Prostate gland (tissue), 2 donors: ENCODE measurements around the gene AIFM2. TPM values are rescaled to one million over a fixed set of nuclear protein-coding genes. Genes with fewer than 3 reads are reported as not detected.
A peak's percentile ranks its signal among the peaks of the same experiment; 100 is the strongest.

Source experiments
- DNase-seq: peaks from one replicate; pipeline ENCODE4 v3.0.0-alpha.2; 2019; ENCODE audit warnings: low spot score
- H3K27ac ChIP-seq, 2 donors: fragments of 200-600 bp; sonication (generic); 2 replicates each; pipeline ENCODE4 v1.5.1; 2017 to 2019
- H3K27me3 ChIP-seq: fragments of 200-600 bp; sonication (generic); replicated peaks from 2 replicates; pipeline ENCODE4 v1.5.1; 2019; ENCODE audit not compliant: insufficient read depth
- H3K36me3 ChIP-seq, 2 donors: fragments of 200-600 bp; sonication (generic); 1 replicate in 1 of 2; 2 replicates in 1 of 2; pipeline versions ENCODE4 v1.5.1 to v1.8.1; 2017 to 2019
- H3K4me1 ChIP-seq: fragments of 200-600 bp; sonication (generic); replicated peaks from 2 replicates; pipeline ENCODE4 v1.5.1; 2019
- H3K4me3 ChIP-seq, 2 donors: fragments of 200-600 bp; sonication (generic); 2 replicates each; pipeline ENCODE4 v1.5.1; 2017 to 2019
- H3K9me3 ChIP-seq: fragments of 200-600 bp; sonication (generic); 2 replicates; pipeline ENCODE4 v1.5.1; 2017
- POLR2A ChIP-seq: fragments of 450-650 bp; IDR thresholded peaks from one replicate; pipeline ENCODE4 v1.6.1; 2016; ENCODE audit warnings: antibody characterized with exemption, mild to moderate bottlenecking
- POLR2AphosphoS5 ChIP-seq: sonication (generic); formaldehyde crosslinking; IDR thresholded peaks from one replicate; pipeline ENCODE4 v1.6.1; 2017; ENCODE audit warnings: antibody characterized with exemption
- WGBS: methylation state at CpG from one replicate; pipeline ENCODE4 v1.1.5; 2018; 5-methylcytosine and 5-hydroxymethylcytosine counted together
- intact Hi-C: fragments of 100-400 bp; cut with DNase I; formaldehyde crosslinking; loops from one replicate; pipeline ENCODE4 v1.14.2; 2022
- total RNA-seq, 2 donors: library from RNA; depleted of rRNA; stranded (reverse); fragments of >200 nt; gene quantifications; one replicate each; pipeline ENCODE4 v1.1.0, GENCODE V29; 2016
- TF ChIP-seq, protein P1 (sequence below), 4 experiments: fragments of 200-600 bp in 2 of 4; fragments of 450-650 bp in 2 of 4; sonication (generic) in 2 of 4; IDR thresholded peaks; 1 replicate in 3 of 4; 2 replicates in 1 of 4; pipeline ENCODE4 v1.5.1; 2016 to 2019; ENCODE audit warnings: antibody characterized with exemption in 4 of 4, mild to moderate bottlenecking in 2 of 4, moderate library complexity in 2 of 4

The AIFM2 gene
- total RNA-seq, 2 donors from 2014 or later: 10.7 to 12.2 TPM

DNA sequence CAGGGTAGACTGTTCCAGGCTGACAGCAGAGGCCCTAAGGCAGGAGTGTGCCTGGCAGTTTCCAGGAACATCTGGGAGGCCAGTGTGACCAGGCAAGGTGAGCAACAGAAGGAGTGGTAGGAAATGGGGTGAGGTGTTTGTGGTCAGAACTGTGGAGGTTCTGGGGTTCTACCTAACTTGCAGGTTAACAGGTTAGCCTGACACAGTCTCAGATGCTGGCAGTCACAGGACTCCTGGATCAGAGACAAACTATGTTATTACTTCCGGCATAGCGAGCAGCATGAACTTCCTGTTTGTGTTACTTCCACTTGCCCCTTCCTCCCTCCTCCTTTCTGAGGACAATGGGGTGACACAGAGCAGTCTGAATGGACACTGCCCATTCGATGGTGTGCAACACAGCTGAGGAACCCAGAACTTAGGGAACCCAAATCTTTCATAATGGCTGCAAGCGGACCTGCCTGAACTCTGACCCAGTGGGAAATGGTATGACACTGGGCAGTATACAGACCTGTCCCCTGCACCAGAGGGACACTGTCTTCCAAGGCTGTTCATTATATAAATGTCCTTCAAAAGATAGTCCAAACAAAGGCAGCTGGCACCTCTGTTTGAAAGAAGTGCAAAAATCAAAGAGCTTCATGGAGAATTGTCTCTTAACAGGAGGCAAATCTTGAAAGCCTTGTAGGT, 41.6 kb upstream of the AIFM2 start:
- TF ChIP-seq POLR2AphosphoS5: no peak
- TF ChIP-seq POLR2A: no peak
- TF ChIP-seq, protein P1, sequence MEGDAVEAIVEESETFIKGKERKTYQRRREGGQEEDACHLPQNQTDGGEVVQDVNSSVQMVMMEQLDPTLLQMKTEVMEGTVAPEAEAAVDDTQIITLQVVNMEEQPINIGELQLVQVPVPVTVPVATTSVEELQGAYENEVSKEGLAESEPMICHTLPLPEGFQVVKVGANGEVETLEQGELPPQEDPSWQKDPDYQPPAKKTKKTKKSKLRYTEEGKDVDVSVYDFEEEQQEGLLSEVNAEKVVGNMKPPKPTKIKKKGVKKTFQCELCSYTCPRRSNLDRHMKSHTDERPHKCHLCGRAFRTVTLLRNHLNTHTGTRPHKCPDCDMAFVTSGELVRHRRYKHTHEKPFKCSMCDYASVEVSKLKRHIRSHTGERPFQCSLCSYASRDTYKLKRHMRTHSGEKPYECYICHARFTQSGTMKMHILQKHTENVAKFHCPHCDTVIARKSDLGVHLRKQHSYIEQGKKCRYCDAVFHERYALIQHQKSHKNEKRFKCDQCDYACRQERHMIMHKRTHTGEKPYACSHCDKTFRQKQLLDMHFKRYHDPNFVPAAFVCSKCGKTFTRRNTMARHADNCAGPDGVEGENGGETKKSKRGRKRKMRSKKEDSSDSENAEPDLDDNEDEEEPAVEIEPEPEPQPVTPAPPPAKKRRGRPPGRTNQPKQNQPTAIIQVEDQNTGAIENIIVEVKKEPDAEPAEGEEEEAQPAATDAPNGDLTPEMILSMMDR (IDR thresholded peaks at IDR 0.05): no peak
- WGBS: 46% methylated on average over 4 of the region's 4 CpGs
- no peaks in the 10 kb centered on the region for H3K4me1 ChIP-seq
- H3K27me3 ChIP-seq: no peaks in the 10 kb centered on the region
- H3K36me3 ChIP-seq: no peaks in the 10 kb centered on the region
- H3K4me3 ChIP-seq: no peak overlapping the region
- no peak for DNase-seq
- intact Hi-C loops: no loop called here
- H3K27ac ChIP-seq: no peak overlapping the region
- no peaks in the 10 kb centered on the region for H3K9me3 ChIP-seq

DNA sequence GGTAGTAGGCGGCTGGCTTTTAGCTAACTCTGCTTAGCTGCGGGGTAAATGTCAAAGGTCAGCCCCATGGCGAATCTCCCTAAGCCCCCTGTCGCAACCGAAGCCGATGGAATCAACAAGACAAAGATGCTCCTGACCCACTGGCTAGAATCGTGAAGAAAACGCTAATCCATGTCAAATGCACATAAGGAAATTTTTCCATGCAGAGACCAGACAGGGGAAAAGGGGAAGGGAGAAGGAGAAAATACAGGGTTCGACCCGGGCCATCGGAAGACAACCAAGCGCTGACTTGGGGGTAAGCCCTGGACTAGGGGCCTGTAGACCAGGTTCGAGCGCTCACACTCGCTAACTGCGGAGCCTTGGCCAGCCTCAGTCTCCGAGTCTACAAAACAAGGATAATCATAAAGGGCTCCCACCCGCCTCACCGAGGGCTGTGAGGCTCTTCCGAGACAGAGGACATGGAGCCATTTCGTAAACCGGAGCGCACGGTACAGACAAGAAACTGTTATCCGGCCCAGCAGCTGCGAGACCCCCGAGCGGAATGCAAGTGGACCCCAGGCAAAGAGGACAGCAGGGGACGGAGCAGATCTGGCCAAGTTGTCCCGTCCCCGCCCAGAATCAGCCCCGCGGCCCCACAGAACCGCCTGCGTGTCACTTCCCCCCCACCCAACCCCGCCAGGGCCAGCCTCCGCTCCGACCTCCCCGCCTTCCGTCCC, 37.2 kb upstream of the AIFM2 start:
- Histone ChIP-seq H3K9me3 (no peaks in the 10 kb centered on the region), H3K4me1 (no peaks in the 10 kb centered on the region), H3K36me3 (no peaks in the 10 kb centered on the region), H3K4me3 (peak overlapping the region; percentile 64 to 84), H3K27ac (peak overlapping the region; percentile 92 to 93), H3K27me3 (no peaks in the 10 kb centered on the region)
- no peak for DNase-seq
- intact Hi-C loops: loop anchor here (2.0 kb wide), 1 partner anchor 23 kb away; the partner anchor contains the start of gene TYSND1
- under 1% methylated on average over 40 of the region's 40 CpGs for WGBS
- TF ChIP-seq, protein P1 (IDR thresholded peaks at IDR 0.05): no peak
- no peak for TF ChIP-seq POLR2A
- TF ChIP-seq POLR2AphosphoS5: no peak

DNA sequence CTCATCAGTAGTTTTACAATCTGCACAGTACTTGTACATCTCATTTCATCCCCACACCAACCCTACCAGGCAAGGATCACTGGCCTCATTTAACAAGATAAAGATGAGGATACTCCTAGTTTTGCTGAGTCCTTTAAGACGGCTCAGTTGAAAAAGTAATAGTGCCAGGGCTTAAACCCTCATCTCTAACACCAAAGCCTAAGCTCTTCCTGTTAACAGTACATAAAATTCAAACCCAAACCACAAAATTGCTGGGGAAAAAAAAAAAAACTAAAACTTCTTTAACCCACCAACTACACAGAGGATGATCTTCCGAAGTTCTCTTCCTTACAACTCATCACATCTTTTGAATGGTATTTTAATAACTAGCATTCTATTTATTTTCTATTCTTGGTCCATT, 36.4 kb upstream of the AIFM2 start:
- no peak for DNase-seq
- Histone ChIP-seq H3K4me1 (no peaks in the 10 kb centered on the region), H3K4me3 (peak overlapping the region; percentile 64 to 84), H3K36me3 (no peaks in the 10 kb centered on the region), H3K9me3 (no peaks in the 10 kb centered on the region), H3K27me3 (no peaks in the 10 kb centered on the region), H3K27ac (no peak overlapping the region)
- TF ChIP-seq POLR2AphosphoS5: no peak
- TF ChIP-seq, protein P1 (IDR thresholded peaks at IDR 0.05): no peak
- TF ChIP-seq POLR2A: no peak
- intact Hi-C loops: no loop called here
- WGBS: 33% methylated on average over 2 of the region's 2 CpGs

DNA sequence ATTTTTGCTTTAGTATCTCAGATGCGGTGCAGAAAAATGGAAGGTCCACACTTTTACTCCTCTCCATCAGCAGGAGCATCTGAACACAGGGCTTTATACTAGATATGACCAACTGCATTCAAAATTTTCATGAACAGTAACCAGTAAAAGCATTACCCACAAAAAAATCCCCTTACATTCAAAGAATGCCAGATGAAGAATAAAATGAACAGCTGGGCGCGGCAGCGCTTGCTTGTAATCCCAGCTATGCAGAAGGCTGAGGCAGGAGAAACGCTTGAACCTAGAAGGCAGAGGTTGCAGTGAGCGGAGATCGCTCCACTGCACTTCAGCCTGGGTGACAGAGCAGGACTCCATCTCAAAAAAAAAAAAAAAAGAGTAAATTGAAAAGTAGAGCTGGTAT, 34.6 kb upstream of the AIFM2 start:
- no peaks in the 10 kb centered on the region for H3K4me1 ChIP-seq
- WGBS: 89% methylated on average over 7 of the region's 7 CpGs
- no peak for TF ChIP-seq POLR2AphosphoS5
- no peak for TF ChIP-seq POLR2A
- TF ChIP-seq, protein P1 (IDR thresholded peaks at IDR 0.05): no peak

DNA sequence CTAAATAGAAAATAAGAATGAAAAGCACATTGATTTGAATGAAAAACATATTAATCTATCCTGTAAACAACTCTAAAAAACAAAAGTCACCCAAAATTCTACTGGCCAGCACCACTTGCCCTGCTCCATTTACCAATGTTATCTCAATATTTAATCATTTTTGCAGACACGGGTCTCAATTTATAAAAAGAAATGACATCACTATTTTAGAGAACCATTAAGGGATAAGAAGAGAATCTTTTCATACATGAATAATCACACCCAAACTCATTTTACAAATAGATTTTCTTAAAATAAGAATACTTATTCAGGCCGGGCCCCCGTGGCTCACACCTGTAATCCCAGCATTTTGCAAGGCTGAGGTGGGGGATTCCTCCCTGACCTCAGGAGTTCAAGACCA, 33.8 kb upstream of the AIFM2 start:
- H3K36me3 ChIP-seq: no peaks in the 10 kb centered on the region

More for the DNA sequence above, 34.6 kb upstream of the AIFM2 start:
- no peaks in the 10 kb centered on the region for H3K27me3 ChIP-seq
- intact Hi-C loops: no loop called here
- no peaks in the 10 kb centered on the region for H3K9me3 ChIP-seq
- no peak for DNase-seq
- no peak overlapping the region for H3K4me3 ChIP-seq
- no peaks in the 10 kb centered on the region for H3K36me3 ChIP-seq
- H3K27ac ChIP-seq: no peak overlapping the region

More for the DNA sequence above, 33.8 kb upstream of the AIFM2 start:
- WGBS: 71% methylated on average over 3 of the region's 3 CpGs
- Histone ChIP-seq H3K27me3 (no peaks in the 10 kb centered on the region), H3K9me3 (no peaks in the 10 kb centered on the region), H3K27ac (no peak overlapping the region), H3K4me3 (no peak overlapping the region), H3K4me1 (no peaks in the 10 kb centered on the region)
- TF ChIP-seq POLR2A (no peak), POLR2AphosphoS5 (no peak)
- no peak for DNase-seq
- intact Hi-C loops: no loop called here
